ENCODE measurements around the gene HAUS6.

HAUS6 gene

GRCh38 chr9:19136129-19136528, 33.4 kb upstream of the HAUS6 start:
- no peaks in the 10 kb centered on the region for H3K9me2 ChIP-seq (replicated peaks; ENCODE audit: control insufficient read depth, low read length)
- TF ChIP-seq CTCF (IDR thresholded peaks at IDR 0.05; ENCODE audit: low read depth, low read length, poor library complexity, severe bottlenecking) (no peak), EZH2phosphoT487 (IDR thresholded peaks at IDR 0.05; ENCODE audit: borderline replicate concordance, low read length) (no peak)
- no peaks in the 10 kb centered on the region for H3K36me3 ChIP-seq (ENCODE audit: control insufficient read depth, low read length)
- H3K79me2 ChIP-seq (ENCODE audit: control insufficient read depth, low read length): no peaks in the 10 kb centered on the region
- H3K4me1 ChIP-seq (ENCODE audit: control insufficient read depth, low read length): peaks cover 21% of the 10 kb centered on the region
- no peak overlapping the region for H3K4me3 ChIP-seq (ENCODE audit: low read length)
- H3K27me3 ChIP-seq (ENCODE audit: control insufficient read depth, low read length): no peaks in the 10 kb centered on the region; the same call in 1 of the 2 replicates
- no peak overlapping the region for H3K4me2 ChIP-seq (ENCODE audit: low read length)
- no peaks in the 10 kb centered on the region for H3F3A ChIP-seq (ENCODE audit: control insufficient read depth, insufficient read depth)
- H3K9me3 ChIP-seq (ENCODE audit: control insufficient read depth, insufficient read depth, low read length): no peaks in the 10 kb centered on the region
- H3K27ac ChIP-seq (ENCODE audit: low read depth, low read length): no peak overlapping the region
- H4K20me1 ChIP-seq (ENCODE audit: control insufficient read depth, insufficient read depth, low read depth, low read length): no peaks in the 10 kb centered on the region

GRCh38 chr9:19133549-19134345, 31.0 kb upstream of the HAUS6 start:
- Histone ChIP-seq H3K4me3 (ENCODE audit: low read length) (no peak overlapping the region), H3K4me1 (ENCODE audit: control insufficient read depth, low read length) (peaks cover 24% of the 10 kb centered on the region), H3K36me3 (ENCODE audit: control insufficient read depth, low read length) (no peaks in the 10 kb centered on the region), H4K20me1 (ENCODE audit: control insufficient read depth, insufficient read depth, low read depth, low read length) (no peaks in the 10 kb centered on the region), H3K27me3 (ENCODE audit: control insufficient read depth, low read length) (peaks cover 16% of the 10 kb centered on the region), H3K79me2 (ENCODE audit: control insufficient read depth, low read length) (no peaks in the 10 kb centered on the region), H3K27ac (ENCODE audit: low read depth, low read length) (no peak overlapping the region), H3K9me3 (ENCODE audit: control insufficient read depth, insufficient read depth, low read length) (no peaks in the 10 kb centered on the region), H3K4me2 (ENCODE audit: low read length) (no peak overlapping the region), H3K9me2 (replicated peaks; ENCODE audit: control insufficient read depth, low read length) (no peaks in the 10 kb centered on the region), H3F3A (ENCODE audit: control insufficient read depth, insufficient read depth) (no peaks in the 10 kb centered on the region)
- TF ChIP-seq CTCF (IDR thresholded peaks at IDR 0.05; ENCODE audit: low read depth, low read length, poor library complexity, severe bottlenecking) (no peak), EZH2phosphoT487 (IDR thresholded peaks at IDR 0.05; ENCODE audit: borderline replicate concordance, low read length) (no peak)

- Histone ChIP-seq H3K4me1 (ENCODE audit: control insufficient read depth, low read length) (peaks cover 33% of the 10 kb centered on the region), H3K4me3 (ENCODE audit: low read length) (no peak overlapping the region), H3K4me2 (ENCODE audit: low read length) (no peak overlapping the region), H4K20me1 (ENCODE audit: control insufficient read depth, insufficient read depth, low read depth, low read length) (no peaks in the 10 kb centered on the region), H3F3A (ENCODE audit: control insufficient read depth, insufficient read depth) (0 out of 2 replicates have a peak, but pooled peaks cover 2% of the 10 kb centered on the region), H3K9me3 (ENCODE audit: control insufficient read depth, insufficient read depth, low read length) (no peaks in the 10 kb centered on the region), H3K9me2 (replicated peaks; ENCODE audit: control insufficient read depth, low read length) (no peaks in the 10 kb centered on the region), H3K27me3 (ENCODE audit: control insufficient read depth, low read length) (peaks cover 39% of the 10 kb centered on the region), H3K36me3 (ENCODE audit: control insufficient read depth, low read length) (no peaks in the 10 kb centered on the region), H3K79me2 (ENCODE audit: control insufficient read depth, low read length) (no peaks in the 10 kb centered on the region), H3K27ac (ENCODE audit: low read depth, low read length) (no peak overlapping the region)
- TF ChIP-seq EZH2phosphoT487 (IDR thresholded peaks at IDR 0.05; ENCODE audit: borderline replicate concordance, low read length) (no peak), CTCF (IDR thresholded peaks at IDR 0.05; ENCODE audit: low read depth, low read length, poor library complexity, severe bottlenecking) (no peak)
Measured at GRCh38 chr9:19130436-19130835, 27.7 kb upstream of the HAUS6 start.
